Lung (tissue), 12 donors: ENCODE results near the gene EBPL. TPM values are rescaled to one million over a fixed set of nuclear protein-coding genes. Genes with fewer than 3 reads are reported as not detected.

ENCODE experiments used
- ATAC-seq: fragments of 200-7000 bp; cut with Tn5 transposase; one replicate; pipeline ENCODE4 v1.9.1; 2020; ENCODE audit warnings: moderate number of reproducible peaks; ENCODE audit not compliant: insufficient read depth, low FRiP score
- DNase-seq, 3 donors: peaks; one replicate each; pipeline ENCODE4 v3.0.0-alpha.2; 2013 to 2017
- H3K27ac ChIP-seq, 2 donors: one replicate each; pipeline ENCODE4 v1.5.1; 2013; ENCODE audit warnings: mild to moderate bottlenecking in 2 of 2, moderate library complexity in 2 of 2, control low read depth in 1 of 2, inconsistent platforms in 1 of 2, low read depth in 1 of 2, low read length in 1 of 2
- H3K27me3 ChIP-seq, 3 donors: one replicate each; pipeline ENCODE4 v1.5.1; 2013; ENCODE audit warnings: low read length in 2 of 3; ENCODE audit not compliant: control insufficient read depth in 3 of 3, insufficient read depth in 3 of 3
- H3K36me3 ChIP-seq, 4 donors: one replicate each; pipeline ENCODE4 v1.5.1; 2013; ENCODE audit warnings: low read length in 4 of 4, mild to moderate bottlenecking in 1 of 4, moderate library complexity in 1 of 4; ENCODE audit not compliant: control insufficient read depth in 4 of 4, insufficient read depth in 4 of 4
- H3K4me1 ChIP-seq, 5 donors: one replicate each; pipeline ENCODE4 v1.5.1; 2013; ENCODE audit warnings: low read length in 5 of 5, mild to moderate bottlenecking in 2 of 5, moderate library complexity in 1 of 5; ENCODE audit not compliant: control insufficient read depth in 5 of 5, insufficient read depth in 5 of 5
- H3K4me3 ChIP-seq: one replicate; pipeline ENCODE4 v1.5.1; 2013; ENCODE audit warnings: mild to moderate bottlenecking, control low read depth, moderate library complexity
- H3K9ac ChIP-seq, 2 donors: one replicate each; pipeline ENCODE4 v1.5.1; 2013; ENCODE audit warnings: low read length in 2 of 2, control low read depth in 1 of 2; ENCODE audit not compliant: insufficient read depth in 1 of 2
- H3K9me3 ChIP-seq, 4 donors: one replicate each; pipeline ENCODE4 v1.5.1; 2013; ENCODE audit warnings: low read length in 3 of 4, mild to moderate bottlenecking in 1 of 4, moderate library complexity in 1 of 4; ENCODE audit not compliant: control insufficient read depth in 4 of 4, insufficient read depth in 3 of 4
- WGBS, 2 donors: extraction: QIAGEN DNeasy Blood & Tissue Kit; methylation state at CpG; one replicate each; pipeline ENCODE4 v1.1.7; 2013; 5-methylcytosine and 5-hydroxymethylcytosine counted together
- polyA plus RNA-seq, 2 donors: library from polyadenylated mRNA; stranded (reverse); fragments of 200-250 nt; gene quantifications; one replicate each; pipeline ENCODE4 v1.2.1, GENCODE V29; 2013
- total RNA-seq, 2 donors: library from RNA; depleted of rRNA in 1 of 2; stranded (reverse); fragments of >200 nt in 1 of 2; gene quantifications; one replicate each; pipeline ENCODE4 v1.2.1, GENCODE V29; 2014 to 2021
- TF ChIP-seq, protein P1 (sequence below): IDR thresholded peaks from 2 replicates; pipeline ENCODE4 v1.5.1; 2012; ENCODE audit warnings: mild to moderate bottlenecking; ENCODE audit errors: control extremely low read depth, extremely low read depth
- donor health status: control.
- donor health status: control.
- donor health status: Bipolar disorder and iron deficiency.
- donor health status: healthy.
- donor health status: DM: yes; HTN: yes; CAD: no.

The EBPL gene
- total and polyA plus RNA-seq, 4 donors = 60.5 to 92.7 (median 70.1) TPM

DNA sequence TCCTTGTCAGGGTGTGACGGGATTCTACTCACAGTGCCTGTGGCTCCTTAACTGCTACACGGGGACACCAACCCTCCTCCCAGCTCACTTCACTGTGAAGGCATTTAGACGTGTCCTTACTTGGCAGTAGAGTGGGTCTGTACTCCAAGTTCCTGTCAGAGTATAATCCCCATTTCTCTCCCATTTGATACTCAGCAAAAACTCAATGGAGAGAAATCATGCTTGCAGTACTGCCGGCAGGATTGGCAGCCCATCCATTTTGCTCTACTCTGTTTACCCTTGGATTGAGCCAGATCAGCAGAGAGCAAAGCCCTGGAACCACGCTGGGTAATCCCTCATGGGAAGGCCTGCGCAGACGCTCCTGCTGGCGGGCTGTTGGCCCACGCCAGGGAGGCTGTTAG is 34.0 kb downstream of the EBPL start:
- H3K36me3 ChIP-seq = peaks cover 5 to 13% (median 7%) of the 10 kb centered on the region in 4 donors
- H3K9ac ChIP-seq = no peak overlapping the region
- DNase-seq (no peak), ATAC-seq (no peak)
- peaks cover 0 to 6% (median 0%) of the 10 kb centered on the region in 5 donors for H3K4me1 ChIP-seq
- no peaks in the 10 kb centered on the region for H3K27me3 ChIP-seq
- WGBS, 2 donors = 87 to 92% methylated on average over 9 of the region's 9 CpGs
- TF ChIP-seq, protein P1, sequence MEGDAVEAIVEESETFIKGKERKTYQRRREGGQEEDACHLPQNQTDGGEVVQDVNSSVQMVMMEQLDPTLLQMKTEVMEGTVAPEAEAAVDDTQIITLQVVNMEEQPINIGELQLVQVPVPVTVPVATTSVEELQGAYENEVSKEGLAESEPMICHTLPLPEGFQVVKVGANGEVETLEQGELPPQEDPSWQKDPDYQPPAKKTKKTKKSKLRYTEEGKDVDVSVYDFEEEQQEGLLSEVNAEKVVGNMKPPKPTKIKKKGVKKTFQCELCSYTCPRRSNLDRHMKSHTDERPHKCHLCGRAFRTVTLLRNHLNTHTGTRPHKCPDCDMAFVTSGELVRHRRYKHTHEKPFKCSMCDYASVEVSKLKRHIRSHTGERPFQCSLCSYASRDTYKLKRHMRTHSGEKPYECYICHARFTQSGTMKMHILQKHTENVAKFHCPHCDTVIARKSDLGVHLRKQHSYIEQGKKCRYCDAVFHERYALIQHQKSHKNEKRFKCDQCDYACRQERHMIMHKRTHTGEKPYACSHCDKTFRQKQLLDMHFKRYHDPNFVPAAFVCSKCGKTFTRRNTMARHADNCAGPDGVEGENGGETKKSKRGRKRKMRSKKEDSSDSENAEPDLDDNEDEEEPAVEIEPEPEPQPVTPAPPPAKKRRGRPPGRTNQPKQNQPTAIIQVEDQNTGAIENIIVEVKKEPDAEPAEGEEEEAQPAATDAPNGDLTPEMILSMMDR = no peak
- H3K4me3 ChIP-seq = no peak overlapping the region
- no peaks in the 10 kb centered on the region for H3K9me3 ChIP-seq
- no peak overlapping the region for H3K27ac ChIP-seq

DNA sequence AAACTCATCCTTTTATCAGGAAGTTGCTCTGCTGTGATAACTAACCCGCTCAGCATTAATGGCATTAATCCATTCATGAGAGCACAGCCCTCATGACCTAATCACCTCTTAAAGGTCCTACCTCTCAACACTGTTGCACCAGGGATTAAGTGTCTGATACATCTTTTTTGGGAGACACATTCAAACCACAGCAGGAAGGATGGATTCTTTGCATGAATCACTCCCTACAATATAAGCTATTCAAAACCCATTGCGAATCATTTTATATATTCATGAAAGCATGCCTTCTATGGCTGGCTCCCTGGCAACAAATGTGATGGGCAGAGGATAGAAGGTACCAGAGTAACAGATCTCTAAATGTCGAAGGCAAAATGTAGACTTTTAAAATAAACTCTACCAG is 35.4 kb downstream of the EBPL start:
- DNase-seq (no peak), ATAC-seq (no peak)
- Histone ChIP-seq H3K9ac (no peak overlapping the region), H3K27ac (no peak overlapping the region), H3K4me1 (peaks cover 0 to 6% (median 0%) of the 10 kb centered on the region in 5 donors), H3K9me3 (no peaks in the 10 kb centered on the region), H3K27me3 (no peaks in the 10 kb centered on the region), H3K36me3 (peaks cover 4 to 11% (median 5%) of the 10 kb centered on the region in 4 donors), H3K4me3 (no peak overlapping the region)
- TF ChIP-seq, protein P1 = no peak
- 92 to 96% methylated on average over 3 of the region's 3 CpGs for WGBS, 2 donors

- WGBS, 2 donors = 37 to 53% methylated on average over 3 of the region's 3 CpGs
- Histone ChIP-seq H3K4me1 (peaks cover 0 to 6% (median 0%) of the 10 kb centered on the region in 5 donors), H3K4me3 (no peak overlapping the region), H3K36me3 (peaks cover 0 to 4% (median 1%) of the 10 kb centered on the region in 4 donors), H3K27ac (no peak overlapping the region), H3K27me3 (no peaks in the 10 kb centered on the region), H3K9ac (no peak overlapping the region), H3K9me3 (no peaks in the 10 kb centered on the region)
- DNase-seq = no peak
- TF ChIP-seq, protein P1 = no peak
- ATAC-seq = no peak
These were observed 37.3 kb downstream of the EBPL start for GRCh38 chr13:49654011-49654410.

- Histone ChIP-seq H3K9me3 (no peaks in the 10 kb centered on the region), H3K4me3 (no peak overlapping the region), H3K27ac (peak overlapping the region in 1 of 2 donors; percentile 43), H3K27me3 (no peaks in the 10 kb centered on the region), H3K9ac (no peak overlapping the region), H3K36me3 (peaks cover 0 to 4% (median under 1%) of the 10 kb centered on the region in 4 donors), H3K4me1 (peaks cover 0 to 6% (median 0%) of the 10 kb centered on the region in 5 donors)
- ATAC-seq (no peak), DNase-seq (no peak)
- TF ChIP-seq, protein P1 = no peak
These were observed 37.8 kb downstream of the EBPL start for GRCh38 chr13:49653478-49653877.
